DOHH2 (cell line): Measurements from ENCODE around the gene OR2AE1.

Experiments
- CTCF ChIP-seq: fragments of 200-600 bp; sonication (generic); IDR thresholded peaks from one replicate; pipeline ENCODE4 v1.5.1; 2014; ENCODE audit warnings: antibody characterized with exemption, mild to moderate bottlenecking, low read depth, low read length; ENCODE audit not compliant: poor library complexity, severe bottlenecking
- EZH2phosphoT487 ChIP-seq: fragments of 200-600 bp; sonication (generic); IDR thresholded peaks from 2 replicates; pipeline ENCODE4 v1.6.1; 2017; ENCODE audit warnings: borderline replicate concordance, mild to moderate bottlenecking, antibody characterized with exemption, low read length, moderate library complexity, mixed read lengths

GRCh38 chr7:99863847-99864440, 12.9 kb downstream of the OR2AE1 start:
- TF ChIP-seq CTCF (no peak), EZH2phosphoT487 (no peak)
